K562 (cell line): ENCODE measurements around the gene PIGH. TPM values are rescaled to one million over a fixed set of nuclear protein-coding genes. Genes with fewer than 3 reads are reported as not detected.

ENCODE experiments used
- ATAC-seq: fragments of 200-7000 bp; cut with Tn5 transposase; 3 replicates; pipeline ENCODE4 v1.9.1; 2020; ENCODE audit warnings: moderate library complexity
- BruUV-seq: library from RNA; stranded (reverse); fragments of 400-500 nt; replicated peaks from 2 replicates; lab custom pipeline; 2021; lab: Mats Ljungman, UMichigan
- CTCF ChIA-PET: fragments of 300-600 bp; formaldehyde crosslinking; extraction: SDS; loops from one replicate; lab custom pipeline; 2021; ENCODE audit warnings: low intra/inter-chr PET ratio; lab: Yijun Ruan, JAX
- POLR2A ChIA-PET: fragments of 300-600, 350-650 bp; sonication (Branson Sonifier 250); formaldehyde crosslinking; extraction: SDS; loops from one replicate; lab custom pipeline; 2021; ENCODE audit warnings: antibody characterized with exemption, inconsistent platforms; lab: Yijun Ruan, JAX
- DNase-seq, 4 experiments: peaks; one replicate each; pipeline versions ENCODE4 v3.0.0 to v3.0.0-alpha.2; 2011 to 2018; ENCODE audit warnings: low spot score in 3 of 4, mixed read lengths in 3 of 4; ENCODE audit errors: extremely low read depth in 1 of 4
- FAIRE-seq: peaks from 2 replicates; lab custom pipeline; 2011; peaks lifted over from hg19 to GRCh38; lab: Jason Lieb, UNC
- H2AFZ ChIP-seq: 2 replicates; pipeline ENCODE4 v1.6.0; 2011; ENCODE audit warnings: low read depth, low read length, control low read depth, inconsistent platforms
- H3K27ac ChIP-seq: fragments of 200-600 bp; 3 replicates; pipeline ENCODE4 v1.8.0; 2011; ENCODE audit warnings: low read depth, mild to moderate bottlenecking, control low read depth, inconsistent platforms, low read length, moderate library complexity, mixed read lengths; ENCODE audit errors: extremely low read depth
- H3K27me3 ChIP-seq, 2 experiments: fragments of 300-600 bp in 1 of 2; 2 replicates in 1 of 2; 3 replicates in 1 of 2; pipeline versions ENCODE4 v1.6.0 to v1.8.0; 2011; ENCODE audit warnings: inconsistent platforms in 2 of 2, low read length in 2 of 2, mild to moderate bottlenecking in 1 of 2, mixed read lengths in 1 of 2, moderate library complexity in 1 of 2; ENCODE audit not compliant: control insufficient read depth in 2 of 2, insufficient read depth in 2 of 2
- H3K36me3 ChIP-seq: fragments of 300-600 bp; 3 replicates; pipeline ENCODE4 v1.8.0; 2011; ENCODE audit warnings: mild to moderate bottlenecking, low read length, inconsistent platforms; ENCODE audit not compliant: control insufficient read depth, insufficient read depth
- H3K4me1 ChIP-seq, 2 experiments: fragments of 200-600 bp in 1 of 2; replicated peaks in 1 of 2; 2 replicates in 1 of 2; 3 replicates in 1 of 2; pipeline versions ENCODE4 v1.5.1 to v1.8.0; 2011; ENCODE audit warnings: inconsistent platforms in 2 of 2, low read length in 2 of 2, mild to moderate bottlenecking in 1 of 2, mixed read lengths in 1 of 2, moderate library complexity in 1 of 2; ENCODE audit not compliant: control insufficient read depth in 2 of 2, insufficient read depth in 2 of 2
- H3K4me2 ChIP-seq: 2 replicates; pipeline ENCODE4 v1.6.1; 2011; ENCODE audit warnings: low read length, control low read depth, inconsistent platforms, mixed read lengths; ENCODE audit not compliant: insufficient read depth
- H3K4me3 ChIP-seq: fragments of 200-600 bp; sonication (generic), shearing (Covaris generic); 2 replicates; pipeline ENCODE4 v1.5.1; 2016; ENCODE audit warnings: control low read depth, inconsistent platforms
- H3K79me2 ChIP-seq: fragments of 200-600 bp; 3 replicates; pipeline ENCODE4 v1.8.0; 2011; ENCODE audit warnings: low read length, inconsistent platforms; ENCODE audit not compliant: control insufficient read depth, insufficient read depth
- H3K9ac ChIP-seq, 2 experiments: 2 replicates each; pipeline versions ENCODE4 v1.6.0 to v1.6.1; 2011; ENCODE audit warnings: low read depth in 2 of 2, low read length in 2 of 2, control low read depth in 1 of 2, inconsistent platforms in 1 of 2, mild to moderate bottlenecking in 1 of 2, mixed read lengths in 1 of 2; ENCODE audit not compliant: insufficient read depth in 1 of 2
- H3K9me1 ChIP-seq: one replicate; pipeline ENCODE4 v1.6.0; 2011; ENCODE audit warnings: inconsistent platforms, mild to moderate bottlenecking, low read length, moderate library complexity; ENCODE audit not compliant: control insufficient read depth, insufficient read depth
- H3K9me3 ChIP-seq: replicated peaks from 2 replicates; pipeline ENCODE4 v1.5.1; 2011; ENCODE audit warnings: low read depth, low read length, inconsistent platforms; ENCODE audit not compliant: control insufficient read depth, insufficient read depth
- H4K20me1 ChIP-seq: replicated peaks from 2 replicates; pipeline ENCODE4 v1.6.1; 2011; ENCODE audit warnings: low read length, inconsistent platforms, mixed read lengths; ENCODE audit not compliant: control insufficient read depth, insufficient read depth
- SP2 ChIP-seq: IDR thresholded peaks from 2 replicates; pipeline ENCODE4 v1.6.1; 2011; ENCODE audit warnings: mild to moderate bottlenecking, low read depth, low read length, moderate library complexity; ENCODE audit not compliant: poor library complexity, severe bottlenecking; ENCODE audit errors: extremely low read depth
- WGBS: fragments of 100-300 bp; shearing (Covaris generic); methylation state at CpG from one replicate; pipeline ENCODE4 v1.1.6; 2016; ENCODE audit warnings: low coverage, mixed read lengths; ENCODE audit not compliant: insufficient coverage; ENCODE audit errors: missing lambda C conversion rate; 5-methylcytosine and 5-hydroxymethylcytosine counted together
- in situ Hi-C: fragments of 300-500 bp; cut with MboI; formaldehyde crosslinking; loops from 4 replicates; pipeline ENCODE4 v1.15.0; 2018; ENCODE audit warnings: inconsistent platforms, mixed read lengths
- intact Hi-C: fragments of 100-400 bp; cut with micrococcal nuclease; formaldehyde crosslinking; loops from 2 replicates; pipeline ENCODE4 v1.14.2; 2022
- polyA plus RNA-seq, 8 experiments: library from polyadenylated mRNA; depleted of rRNA in 4 of 8; stranded (reverse) in 5 of 8; unstranded in 3 of 8; fragments of >200 nt; fragmentation: Nextera tagmentation in 2 of 8; fragmentation: Illumina TruSeq in 1 of 8; extraction: Ambion mirVana in 2 of 8; extraction: Trizol in 1 of 8; gene quantifications; 2 replicates each; pipeline versions ENCODE4 v1.2.1 to v1.2.3, GENCODE V29; 2011 to 2014; ENCODE audit warnings: inconsistent platforms in 1 of 8, missing spikeins in 1 of 8
- total RNA-seq, 7 experiments: library from RNA; depleted of rRNA in 6 of 7; stranded (reverse); fragments of >200 nt in 6 of 7; fragmentation: Illumina TruSeq in 2 of 7; extraction: Trizol in 2 of 7; gene quantifications; 2 replicates each; pipeline versions ENCODE4 v1.2.1 to v1.2.3, GENCODE V29; 2011 to 2021; ENCODE audit warnings: low replicate concordance in 1 of 7
- TF ChIP-seq, protein P1 (sequence below), 3 experiments: IDR thresholded peaks in 2 of 3; conservative IDR thresholded peaks in 1 of 3; 2 replicates each; pipeline ENCODE4 v1.5.1; 2011 to 2012; ENCODE audit warnings: low read length in 3 of 3, mild to moderate bottlenecking in 3 of 3, control low read depth in 2 of 3, improper control_type of control experiment in 1 of 3, inconsistent platforms in 1 of 3, low read depth in 1 of 3, mixed read lengths in 1 of 3, moderate library complexity in 1 of 3; ENCODE audit not compliant: insufficient read depth in 2 of 3

PIGH gene
- total and polyA plus RNA-seq, 9 of the 15 experiments (the other 6 are each of a cell fraction or from before 2014, with no cell fraction given), result 21.1 to 53.4 (median 24.7) TPM

DNA sequence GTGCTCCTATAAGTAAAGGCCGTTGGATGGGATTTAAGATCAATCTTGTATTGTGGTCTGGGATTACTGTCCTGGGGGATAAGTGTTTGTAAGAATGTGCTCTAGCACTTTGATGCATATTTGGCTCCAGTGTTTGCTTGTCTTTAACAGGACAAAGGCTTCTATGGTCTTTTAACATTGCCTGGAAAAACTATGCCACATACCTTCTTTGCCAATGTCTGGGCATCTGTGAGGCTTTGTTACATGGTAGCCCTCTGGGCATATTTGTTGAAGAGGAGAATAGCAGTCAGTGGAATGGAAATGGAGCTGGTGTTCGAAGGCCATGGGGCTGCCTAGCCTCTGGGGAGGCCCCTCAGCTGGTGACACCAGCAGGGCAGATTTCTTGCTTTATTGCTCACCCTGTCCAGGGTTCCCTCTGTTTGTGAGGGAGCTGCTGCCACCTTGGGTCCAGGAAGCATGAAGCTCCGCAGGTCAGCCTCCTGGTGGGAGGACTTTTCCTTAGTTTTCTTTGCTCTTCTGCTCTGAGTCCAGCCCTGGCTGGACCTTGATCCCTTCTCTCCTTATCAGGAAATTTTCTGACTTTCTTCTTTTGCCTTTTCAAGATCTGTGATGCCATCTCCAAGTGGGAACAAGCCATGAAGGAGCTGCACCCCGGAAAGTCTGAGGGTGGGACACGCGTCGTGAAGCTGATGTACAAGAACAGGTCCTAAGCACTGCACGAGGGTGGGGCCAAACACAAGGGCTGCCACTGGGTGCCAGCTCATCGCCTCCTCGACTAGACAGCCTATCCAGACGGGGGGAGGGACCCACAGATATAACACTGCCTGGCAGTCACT lies 19.5 kb downstream of the PIGH start:
- H3K4me2 ChIP-seq, result no peak overlapping the region
- no peaks in the 10 kb centered on the region for H3K9me3 ChIP-seq
- H3K9ac ChIP-seq, result no peak overlapping the region
- H3K27ac ChIP-seq, result no peak overlapping the region
- H3K27me3 ChIP-seq, result no peaks in the 10 kb centered on the region; a peak in 1 of 5 replicates
- H3K4me3 ChIP-seq, result no peak overlapping the region
- ATAC-seq (no peak), DNase-seq (no peak), FAIRE-seq (no peak)
- BruUV-seq, result no TSS peak
- ChIA-PET POLR2A (interaction anchor here (0.6 kb wide), 1 partner anchor 186 kb away, joined by 3 read pairs; no protein-coding TSS in a partner anchor), CTCF (no interaction called here)
- H2AFZ ChIP-seq, result no peak overlapping the region
- intact Hi-C loops (no loop called here), in situ Hi-C loops (loop anchor here (5.0 to 10.0 kb wide), 3 partner anchors 87 to 454 kb away; partner anchors contain the start of gene RDH12)
- WGBS, result 47% methylated on average over 8 of the region's 11 CpGs
- H3K79me2 ChIP-seq, result no peaks in the 10 kb centered on the region
- H3K4me1 ChIP-seq, result no peaks in the 10 kb centered on the region; a peak in 1 of 5 replicates
- no peaks in the 10 kb centered on the region; the same call in 1 of the 2 replicates for H4K20me1 ChIP-seq
- no peaks in the 10 kb centered on the region; the same call in 2 of the 3 replicates for H3K36me3 ChIP-seq
- no peak for TF ChIP-seq SP2
- TF ChIP-seq, protein P1, sequence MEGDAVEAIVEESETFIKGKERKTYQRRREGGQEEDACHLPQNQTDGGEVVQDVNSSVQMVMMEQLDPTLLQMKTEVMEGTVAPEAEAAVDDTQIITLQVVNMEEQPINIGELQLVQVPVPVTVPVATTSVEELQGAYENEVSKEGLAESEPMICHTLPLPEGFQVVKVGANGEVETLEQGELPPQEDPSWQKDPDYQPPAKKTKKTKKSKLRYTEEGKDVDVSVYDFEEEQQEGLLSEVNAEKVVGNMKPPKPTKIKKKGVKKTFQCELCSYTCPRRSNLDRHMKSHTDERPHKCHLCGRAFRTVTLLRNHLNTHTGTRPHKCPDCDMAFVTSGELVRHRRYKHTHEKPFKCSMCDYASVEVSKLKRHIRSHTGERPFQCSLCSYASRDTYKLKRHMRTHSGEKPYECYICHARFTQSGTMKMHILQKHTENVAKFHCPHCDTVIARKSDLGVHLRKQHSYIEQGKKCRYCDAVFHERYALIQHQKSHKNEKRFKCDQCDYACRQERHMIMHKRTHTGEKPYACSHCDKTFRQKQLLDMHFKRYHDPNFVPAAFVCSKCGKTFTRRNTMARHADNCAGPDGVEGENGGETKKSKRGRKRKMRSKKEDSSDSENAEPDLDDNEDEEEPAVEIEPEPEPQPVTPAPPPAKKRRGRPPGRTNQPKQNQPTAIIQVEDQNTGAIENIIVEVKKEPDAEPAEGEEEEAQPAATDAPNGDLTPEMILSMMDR (IDR thresholded peaks at IDR 0.05 in 2 of 3, conservative IDR thresholded peaks at IDR 0.05 in 1 of 3; ENCODE audit: insufficient read depth in 2 of 3, low read depth in 1 of 3, low read length in 3 of 3), result peak in 1 of 3 experiments; percentile 30; a peak in 1 of 6 replicates
- H3K9me1 ChIP-seq, result no peaks in the 10 kb centered on the region
